ENCODE results near the gene PLA1A. TPM values are rescaled to one million over a fixed set of nuclear protein-coding genes. Genes with fewer than 3 reads are reported as not detected.

PLA1A gene
- total RNA-seq, 3 donors from 2014 or later = 0.59 to 4.9 (median 2.1) TPM

GRCh38 chr3:119585856-119586570 lies 11.7 kb upstream of the PLA1A start:
- Histone ChIP-seq H3K4me3 (no peak overlapping the region), H3K36me3 (no peaks in the 10 kb centered on the region), H3K4me1 (no peaks in the 10 kb centered on the region), H3K9me3 (no peaks in the 10 kb centered on the region), H3K27me3 (no peaks in the 10 kb centered on the region), H3K27ac (no peak overlapping the region)
- intact Hi-C loops (cut with DNase I; ENCODE audit: low total_unique reads) = no loop called here
- no peak for TF ChIP-seq POLR2AphosphoS5 (IDR thresholded peaks at IDR 0.05)
- no peak for TF ChIP-seq POLR2A (IDR thresholded peaks at IDR 0.05)
- TF ChIP-seq CTCF (IDR thresholded peaks at IDR 0.05) = no peak
- DNase-seq (ENCODE audit: low spot score in 2 of 2) = no peak

DNA sequence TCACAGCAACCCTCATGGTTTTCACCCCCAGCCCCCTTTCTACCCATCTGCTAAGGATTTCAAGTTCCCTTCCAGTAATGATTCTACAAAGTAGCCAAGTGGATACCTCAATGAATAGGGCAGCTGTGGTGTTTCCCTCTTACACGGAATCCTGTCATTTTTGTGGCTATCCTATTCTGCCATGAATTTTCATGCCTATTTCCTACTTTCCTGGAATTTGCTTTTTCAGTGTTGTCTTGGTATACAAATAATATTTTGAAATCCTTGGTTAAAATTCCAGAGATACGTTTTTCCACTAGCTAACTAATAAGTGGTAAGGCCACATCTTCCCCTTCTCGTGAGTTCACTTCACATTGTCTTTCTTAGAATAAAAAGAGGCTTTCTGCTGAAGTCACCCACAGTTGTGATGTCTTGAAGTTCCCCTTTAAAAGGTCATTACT lies 10.9 kb upstream of the PLA1A start:
- no peaks in the 10 kb centered on the region for H3K9me3 ChIP-seq
- H3K4me3 ChIP-seq = no peak overlapping the region
- intact Hi-C loops (cut with DNase I; ENCODE audit: low total_unique reads) = no loop called here
- no peak overlapping the region for H3K27ac ChIP-seq
- H3K27me3 ChIP-seq = no peaks in the 10 kb centered on the region
- H3K4me1 ChIP-seq = no peaks in the 10 kb centered on the region
- no peaks in the 10 kb centered on the region for H3K36me3 ChIP-seq
- TF ChIP-seq POLR2AphosphoS5 (IDR thresholded peaks at IDR 0.05) = no peak
- no peak for TF ChIP-seq CTCF (IDR thresholded peaks at IDR 0.05)
- TF ChIP-seq POLR2A (IDR thresholded peaks at IDR 0.05) = no peak
- no peak for DNase-seq (ENCODE audit: low spot score in 2 of 2)

GRCh38 chr3:119588112-119588511 lies 9.6 kb upstream of the PLA1A start:
- no peaks in the 10 kb centered on the region for H3K36me3 ChIP-seq
- no peak for TF ChIP-seq POLR2AphosphoS5 (IDR thresholded peaks at IDR 0.05)
- TF ChIP-seq POLR2A (IDR thresholded peaks at IDR 0.05) = no peak
- no peak for TF ChIP-seq CTCF (IDR thresholded peaks at IDR 0.05)
- H3K4me1 ChIP-seq = no peaks in the 10 kb centered on the region
- no peaks in the 10 kb centered on the region for H3K27me3 ChIP-seq
- intact Hi-C loops (cut with DNase I; ENCODE audit: low total_unique reads) = no loop called here
- H3K27ac ChIP-seq = no peak overlapping the region
- DNase-seq (ENCODE audit: low spot score in 2 of 2) = no peak
- no peaks in the 10 kb centered on the region for H3K9me3 ChIP-seq
- H3K4me3 ChIP-seq = no peak overlapping the region

- H3K27me3 ChIP-seq = no peaks in the 10 kb centered on the region
- H3K27ac ChIP-seq = no peak overlapping the region
- intact Hi-C loops (cut with DNase I; ENCODE audit: low total_unique reads) = no loop called here
- H3K4me3 ChIP-seq = no peak overlapping the region
- no peak for TF ChIP-seq CTCF (IDR thresholded peaks at IDR 0.05)
- TF ChIP-seq POLR2A (IDR thresholded peaks at IDR 0.05) = no peak
- TF ChIP-seq POLR2AphosphoS5 (IDR thresholded peaks at IDR 0.05) = no peak
- no peaks in the 10 kb centered on the region for H3K4me1 ChIP-seq
- H3K36me3 ChIP-seq = no peaks in the 10 kb centered on the region
- H3K9me3 ChIP-seq = no peaks in the 10 kb centered on the region
- no peak for DNase-seq (ENCODE audit: low spot score in 2 of 2)
Measured at GRCh38 chr3:119589102-119589773, 8.4 kb upstream of the PLA1A start.

- intact Hi-C loops (cut with DNase I; ENCODE audit: low total_unique reads) = no loop called here
Measured at GRCh38 chr3:119590706-119591105, 7.0 kb upstream of the PLA1A start.

More at GRCh38 chr3:119590706-119591105, 7.0 kb upstream of the PLA1A start:
- no peaks in the 10 kb centered on the region for H3K27me3 ChIP-seq
- H3K36me3 ChIP-seq = no peaks in the 10 kb centered on the region
- DNase-seq (ENCODE audit: low spot score in 2 of 2) = no peak
- H3K4me1 ChIP-seq = no peaks in the 10 kb centered on the region
- no peaks in the 10 kb centered on the region for H3K9me3 ChIP-seq
- no peak overlapping the region for H3K27ac ChIP-seq
- TF ChIP-seq POLR2AphosphoS5 (IDR thresholded peaks at IDR 0.05) (no peak), CTCF (IDR thresholded peaks at IDR 0.05) (no peak), POLR2A (IDR thresholded peaks at IDR 0.05) (no peak)
- H3K4me3 ChIP-seq = no peak overlapping the region
